Natural killer cell (primary cell): ENCODE data around the gene KDM5C. TPM values are rescaled to one million over a fixed set of nuclear protein-coding genes. Genes with fewer than 3 reads are reported as not detected.
A peak's percentile ranks its signal among the peaks of the same experiment; 100 is the strongest.

Source experiments
- ATAC-seq, 3 donors: fragments of 150-1000 bp in 2 of 3; fragments of 200-7000 bp in 1 of 3; cut with Tn5 transposase; 1 replicate in 1 of 3; 2 replicates in 2 of 3; pipeline ENCODE4 v1.10.0; 2021; ENCODE audit warnings: mild to moderate bottlenecking in 2 of 3, moderate library complexity in 2 of 3
- DNase-seq, 2 donors: peaks; one replicate each; pipeline versions ENCODE4 v3.0.0 to v3.0.0-alpha.2; 2013 to 2021; ENCODE audit warnings: mixed read lengths in 1 of 2
- H3K27ac ChIP-seq: one replicate; pipeline ENCODE4 v1.5.1; 2013; ENCODE audit warnings: mild to moderate bottlenecking, low read length
- H3K27me3 ChIP-seq: one replicate; pipeline ENCODE4 v1.6.1; 2013; ENCODE audit warnings: low read length; ENCODE audit not compliant: control insufficient read depth, insufficient read depth
- H3K36me3 ChIP-seq: one replicate; pipeline ENCODE4 v1.6.1; 2013; ENCODE audit warnings: low read length; ENCODE audit not compliant: control insufficient read depth, insufficient read depth
- H3K4me1 ChIP-seq: one replicate; pipeline ENCODE4 v1.6.1; 2013; ENCODE audit warnings: low read length; ENCODE audit not compliant: control insufficient read depth, insufficient read depth
- H3K4me3 ChIP-seq: one replicate; pipeline ENCODE4 v1.5.1; 2013; ENCODE audit warnings: low read length
- H3K9me3 ChIP-seq: one replicate; pipeline ENCODE4 v1.6.1; 2013; ENCODE audit warnings: low read length; ENCODE audit not compliant: control insufficient read depth, insufficient read depth
- H3K27ac Mint-ChIP-seq, 2 donors: one replicate each; pipeline ENCODE4 v1.8.0; 2022; ENCODE audit warnings: mild to moderate bottlenecking in 2 of 2, mixed read lengths in 2 of 2, moderate library complexity in 1 of 2
- H3K27me3 Mint-ChIP-seq, 2 donors: one replicate each; pipeline ENCODE4 v1.8.0; 2022; ENCODE audit warnings: low read depth in 2 of 2, mixed read lengths in 2 of 2
- H3K36me3 Mint-ChIP-seq: one replicate; pipeline ENCODE4 v1.8.0; 2022; ENCODE audit warnings: mixed read lengths
- H3K4me1 Mint-ChIP-seq, 2 donors: one replicate each; pipeline ENCODE4 v1.8.0; 2022; ENCODE audit warnings: mixed read lengths in 2 of 2
- H3K4me3 Mint-ChIP-seq: one replicate; pipeline ENCODE4 v1.8.0; 2022; ENCODE audit warnings: mild to moderate bottlenecking, moderate library complexity, mixed read lengths
- H3K9me3 Mint-ChIP-seq, 2 donors: one replicate each; pipeline ENCODE4 v1.8.0; 2022; ENCODE audit warnings: mixed read lengths in 2 of 2
- CTCF ChIP-seq: fragments of 200-600 bp; IDR thresholded peaks from one replicate; pipeline ENCODE4 v1.8.0; 2022; ENCODE audit warnings: antibody characterized with exemption
- WGBS: methylation state at CpG from one replicate; pipeline ENCODE4 v1.1.7; 2013; ENCODE audit warnings: missing lambda C conversion rate; ENCODE audit not compliant: insufficient coverage; 5-methylcytosine and 5-hydroxymethylcytosine counted together
- intact Hi-C: fragments of 100-400 bp; cut with micrococcal nuclease; formaldehyde crosslinking; loops from one replicate; pipeline ENCODE4 v1.14.2; 2022
- total RNA-seq, 4 donors: library from RNA; stranded (reverse); fragments of 120-200 nt in 1 of 4; gene quantifications; one replicate each; pipeline versions ENCODE4 v1.2.3 to v1.2.4, GENCODE V29; 2013 to 2022

The KDM5C gene
- total RNA-seq, 3 donors from 2014 or later (not counting 1 experiment from before 2014, with no cell fraction given) = 191 to 307 (median 196) TPM

GRCh38 chrX:53196678-53197077 lies 28.3 kb downstream of the KDM5C start:
- peak overlapping the region in 1 of 2 donors; percentile 33 for H3K27ac Mint-ChIP-seq
- H3K4me1 ChIP-seq = no peaks in the 10 kb centered on the region
- no peak for ATAC-seq
- no peaks in the 10 kb centered on the region for H3K9me3 Mint-ChIP-seq
- DNase-seq = no peak
- TF ChIP-seq CTCF = no peak
- no peak overlapping the region for H3K4me3 ChIP-seq
- H3K4me3 Mint-ChIP-seq = no peak overlapping the region
- intact Hi-C loops = no loop called here
- H3K9me3 ChIP-seq = no peaks in the 10 kb centered on the region
- H3K27me3 ChIP-seq = no peaks in the 10 kb centered on the region
- no peak overlapping the region for H3K27ac ChIP-seq
- H3K4me1 Mint-ChIP-seq = peaks cover 5 to 13% of the 10 kb centered on the region in 2 donors
- peaks cover 84% of the 10 kb centered on the region for H3K36me3 ChIP-seq
- H3K27me3 Mint-ChIP-seq = no peaks in the 10 kb centered on the region
- H3K36me3 Mint-ChIP-seq = peaks cover 35% of the 10 kb centered on the region
- WGBS = 97% methylated on average over 12 of the region's 12 CpGs

- ATAC-seq (no peak), DNase-seq (no peak)
- Mint-ChIP-seq H3K4me3 (no peak overlapping the region), H3K9me3 (no peaks in the 10 kb centered on the region), H3K4me1 (peaks cover 5 to 13% of the 10 kb centered on the region in 2 donors), H3K36me3 (peaks cover 35% of the 10 kb centered on the region), H3K27ac (peak overlapping the region; percentile 33 to 63), H3K27me3 (no peaks in the 10 kb centered on the region)
- H3K27ac ChIP-seq = no peak overlapping the region
- H3K9me3 ChIP-seq = no peaks in the 10 kb centered on the region
- TF ChIP-seq CTCF = no peak
- H3K36me3 ChIP-seq = peaks cover 73% of the 10 kb centered on the region
- 100% methylated on average over 2 of the region's 2 CpGs for WGBS
- H3K4me3 ChIP-seq = no peak overlapping the region
- intact Hi-C loops = no loop called here
- H3K4me1 ChIP-seq = no peaks in the 10 kb centered on the region
- H3K27me3 ChIP-seq = no peaks in the 10 kb centered on the region
Measured at GRCh38 chrX:53195401-53195800, 29.6 kb downstream of the KDM5C start.

- Mint-ChIP-seq H3K9me3 (no peaks in the 10 kb centered on the region), H3K36me3 (peaks cover 32% of the 10 kb centered on the region), H3K4me1 (peaks cover 5 to 13% of the 10 kb centered on the region in 2 donors), H3K27ac (peak overlapping the region in 1 of 2 donors; percentile 53), H3K4me3 (no peak overlapping the region), H3K27me3 (no peaks in the 10 kb centered on the region)
- intact Hi-C loops = no loop called here
- Histone ChIP-seq H3K9me3 (no peaks in the 10 kb centered on the region), H3K4me3 (no peak overlapping the region), H3K4me1 (no peaks in the 10 kb centered on the region), H3K27me3 (no peaks in the 10 kb centered on the region), H3K36me3 (peaks cover 63% of the 10 kb centered on the region), H3K27ac (no peak overlapping the region)
- peak in 1 of 3 donors; percentile 4 for ATAC-seq
- 100% methylated on average over 14 of the region's 16 CpGs for WGBS
- DNase-seq = no peak
- no peak for TF ChIP-seq CTCF
Measured at GRCh38 chrX:53194308-53194707, 30.7 kb downstream of the KDM5C start.

GRCh38 chrX:53193093-53193492 lies 31.9 kb downstream of the KDM5C start:
- intact Hi-C loops = no loop called here
- Mint-ChIP-seq H3K4me1 (peaks cover 5 to 9% of the 10 kb centered on the region in 2 donors), H3K27me3 (no peaks in the 10 kb centered on the region), H3K36me3 (peaks cover 20% of the 10 kb centered on the region), H3K9me3 (no peaks in the 10 kb centered on the region), H3K27ac (no peak overlapping the region), H3K4me3 (no peak overlapping the region)
- Histone ChIP-seq H3K9me3 (no peaks in the 10 kb centered on the region), H3K27ac (no peak overlapping the region), H3K27me3 (no peaks in the 10 kb centered on the region), H3K36me3 (peaks cover 52% of the 10 kb centered on the region), H3K4me3 (no peak overlapping the region), H3K4me1 (no peaks in the 10 kb centered on the region)
- WGBS = 98% methylated on average over 16 of the region's 16 CpGs
- TF ChIP-seq CTCF = no peak
- DNase-seq (no peak), ATAC-seq (no peak)
